ENCODE measurements around the gene PTPRCAP.
"Not testable (repeated sequence)": the region's sequence is repeated elsewhere in the genome, so short reads cannot be mapped to it uniquely, and the experiment has no call there.

Gene PTPRCAP, protein sequence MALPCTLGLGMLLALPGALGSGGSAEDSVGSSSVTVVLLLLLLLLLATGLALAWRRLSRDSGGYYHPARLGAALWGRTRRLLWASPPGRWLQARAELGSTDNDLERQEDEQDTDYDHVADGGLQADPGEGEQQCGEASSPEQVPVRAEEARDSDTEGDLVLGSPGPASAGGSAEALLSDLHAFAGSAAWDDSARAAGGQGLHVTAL

DNA sequence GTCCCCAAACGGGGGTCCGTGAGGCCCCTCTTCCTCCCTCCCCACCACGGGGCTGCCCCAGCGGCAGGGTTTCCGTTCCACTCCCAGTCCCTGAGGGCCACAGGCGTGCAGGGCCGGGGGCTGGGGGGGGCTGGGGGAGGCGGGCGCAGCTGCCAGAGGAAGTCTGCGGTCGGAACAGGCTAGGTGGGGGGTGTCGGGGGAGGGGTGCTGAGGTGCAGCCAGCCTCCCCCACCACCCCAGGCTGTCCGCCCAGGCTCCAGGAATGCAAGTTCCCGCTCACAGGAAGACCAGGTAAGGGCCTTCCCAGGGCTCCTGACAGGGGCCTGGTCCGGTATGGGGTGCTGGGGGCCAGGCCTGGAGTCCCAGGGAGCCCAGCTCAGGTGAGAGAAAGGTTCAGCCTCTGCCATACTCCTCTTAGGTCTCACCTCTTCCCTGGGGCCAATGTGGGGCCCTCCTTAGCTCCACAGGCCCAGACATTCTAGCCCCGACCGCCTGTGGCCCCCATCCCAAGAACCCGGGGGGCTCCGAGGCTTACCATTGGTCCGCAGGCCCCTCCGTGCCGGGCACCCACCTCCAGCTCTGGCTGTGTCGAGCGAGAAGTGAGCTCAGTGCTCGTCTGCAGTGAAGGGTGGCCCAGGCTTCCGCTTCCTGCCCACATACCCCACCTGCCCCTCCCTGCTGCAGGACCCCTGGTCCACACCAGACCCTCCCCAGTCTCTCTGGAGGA is at the start of gene PTPRCAP:
Gene PTPRCAP, minus strand, starts transcription at position 601 of the 727 bp plus-strand sequence. Its CDS starts 63 bp downstream, at position 538.
- FAIRE-seq (no peak), DNase-seq (ENCODE audit: insufficient read length, low spot score) (no peak)

DNA sequence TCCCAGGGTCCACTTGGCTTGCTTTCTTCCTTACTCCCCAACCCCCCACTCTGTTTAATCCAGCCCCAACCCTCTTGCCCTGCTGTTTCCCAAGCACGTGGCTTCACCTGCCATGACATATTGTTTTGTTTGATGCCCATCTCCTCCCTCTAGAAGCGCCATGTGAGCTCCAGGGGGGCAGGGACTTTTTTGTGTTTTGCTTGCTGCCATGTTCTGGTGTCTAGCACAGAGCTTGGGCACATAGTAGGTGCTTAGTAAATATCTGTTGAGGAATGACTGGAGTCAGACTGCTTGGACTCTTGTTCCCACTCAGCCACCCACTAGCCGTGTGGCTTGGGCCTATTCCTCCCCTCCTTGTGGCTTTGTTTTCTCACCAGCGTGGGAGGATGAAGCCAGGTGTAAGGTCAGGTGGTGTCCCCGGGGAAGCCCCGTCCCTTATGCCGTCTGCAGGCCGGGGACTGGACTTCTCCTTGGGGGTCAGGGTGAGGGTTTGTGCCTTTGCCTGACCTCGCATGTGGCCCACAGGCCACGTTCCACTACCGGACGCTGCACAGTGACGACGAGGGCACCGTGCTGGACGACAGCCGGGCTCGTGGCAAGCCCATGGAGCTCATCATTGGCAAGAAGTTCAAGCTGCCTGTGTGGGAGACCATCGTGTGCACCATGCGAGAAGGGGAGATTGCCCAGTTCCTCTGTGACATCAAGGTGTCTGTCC is 49.2 kb upstream of the PTPRCAP start:
- FAIRE-seq = no peak
- no peak for DNase-seq (ENCODE audit: insufficient read length, low spot score)

DNA sequence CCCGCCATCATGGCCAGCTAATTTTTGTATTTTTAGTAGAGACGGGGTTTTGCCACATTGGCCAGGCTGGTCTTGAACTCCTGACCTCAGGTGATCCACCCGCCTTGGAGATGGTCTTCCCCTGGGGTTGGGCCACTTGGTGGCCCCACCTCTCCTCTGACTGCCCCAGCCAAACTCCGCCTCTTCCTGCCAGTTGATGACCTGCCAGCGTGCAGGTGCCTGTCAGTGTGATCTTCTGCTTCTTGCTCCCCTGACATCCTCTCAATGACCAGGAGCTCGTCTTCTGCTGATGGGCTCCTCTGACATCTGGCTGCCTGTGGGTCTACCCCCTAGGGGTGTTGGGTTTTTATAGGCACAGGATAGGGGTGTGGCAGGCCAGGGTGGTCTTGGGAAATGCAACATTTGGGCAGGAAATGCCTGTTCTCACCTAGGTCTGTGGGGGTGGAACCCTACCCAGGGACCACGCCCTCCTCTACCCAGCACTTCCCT is 48.4 kb upstream of the PTPRCAP start:
- not testable (repeated sequence) for DNase-seq (ENCODE audit: insufficient read length, low spot score); FAIRE-seq

DNA sequence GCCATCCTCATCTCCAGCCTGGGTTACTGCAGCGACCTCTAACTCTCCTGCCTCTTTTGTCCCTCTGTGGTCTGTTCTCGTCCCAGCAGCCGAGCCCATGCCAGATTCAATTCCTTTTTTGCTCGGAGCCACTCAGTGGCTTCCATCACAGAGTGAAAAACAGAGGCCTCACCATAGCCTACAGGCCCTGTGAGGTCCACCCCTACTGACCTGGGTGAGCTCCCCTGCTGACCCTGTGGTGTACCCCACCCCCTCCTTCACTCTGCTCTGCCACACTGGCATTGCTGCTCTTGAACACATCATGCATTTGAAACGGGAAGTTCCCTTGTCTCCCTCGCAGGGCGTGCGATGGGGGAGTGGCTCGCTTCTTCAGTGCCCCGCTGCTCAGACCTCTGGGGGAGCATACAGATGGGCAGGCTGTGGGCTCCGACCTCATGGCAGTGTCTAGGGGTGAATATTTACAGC is 47.4 kb upstream of the PTPRCAP start:
- FAIRE-seq = no peak
- DNase-seq (ENCODE audit: insufficient read length, low spot score) = no peak

DNA sequence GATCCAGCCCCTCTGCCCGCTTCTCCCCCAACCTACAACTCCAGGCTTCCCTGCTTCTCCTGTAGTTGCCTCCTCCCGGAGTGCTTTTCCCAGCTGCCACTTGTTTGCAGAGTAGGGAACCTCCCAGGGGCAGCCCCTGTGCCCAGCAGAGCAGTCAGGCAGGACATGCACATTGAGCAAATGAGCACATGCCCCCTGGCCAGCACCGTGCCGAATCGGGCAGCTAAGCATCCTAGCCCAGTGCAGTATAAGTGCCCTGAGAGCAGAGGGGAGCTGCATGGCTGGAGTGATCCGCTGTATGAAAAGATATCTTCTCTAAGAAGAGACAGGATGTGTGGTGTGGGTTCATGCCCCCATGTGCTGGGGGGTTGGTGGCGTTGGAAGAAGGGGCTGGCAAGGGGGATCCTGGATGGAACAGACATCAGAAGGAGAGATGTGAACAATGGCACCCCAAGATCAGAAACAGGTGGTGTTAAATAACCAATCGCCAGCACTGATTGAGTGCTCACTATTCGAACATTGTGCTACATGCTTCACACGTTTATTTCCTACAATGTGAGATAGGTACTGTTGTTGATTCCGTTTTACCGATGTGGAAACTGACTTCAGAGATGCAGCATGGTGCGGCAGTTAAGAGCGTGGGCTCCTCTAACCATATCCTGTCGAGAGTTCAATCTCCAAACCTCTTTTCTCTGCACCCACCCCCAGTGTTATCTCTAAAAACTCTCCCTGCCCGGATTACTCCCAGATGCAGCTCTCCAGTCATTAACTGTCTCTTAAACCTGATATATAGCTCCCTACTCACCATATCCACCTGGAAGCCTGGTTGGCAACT is 46.6 kb upstream of the PTPRCAP start:
- FAIRE-seq (peak; percentile 69), DNase-seq (ENCODE audit: insufficient read length, low spot score) (no peak)

DNA sequence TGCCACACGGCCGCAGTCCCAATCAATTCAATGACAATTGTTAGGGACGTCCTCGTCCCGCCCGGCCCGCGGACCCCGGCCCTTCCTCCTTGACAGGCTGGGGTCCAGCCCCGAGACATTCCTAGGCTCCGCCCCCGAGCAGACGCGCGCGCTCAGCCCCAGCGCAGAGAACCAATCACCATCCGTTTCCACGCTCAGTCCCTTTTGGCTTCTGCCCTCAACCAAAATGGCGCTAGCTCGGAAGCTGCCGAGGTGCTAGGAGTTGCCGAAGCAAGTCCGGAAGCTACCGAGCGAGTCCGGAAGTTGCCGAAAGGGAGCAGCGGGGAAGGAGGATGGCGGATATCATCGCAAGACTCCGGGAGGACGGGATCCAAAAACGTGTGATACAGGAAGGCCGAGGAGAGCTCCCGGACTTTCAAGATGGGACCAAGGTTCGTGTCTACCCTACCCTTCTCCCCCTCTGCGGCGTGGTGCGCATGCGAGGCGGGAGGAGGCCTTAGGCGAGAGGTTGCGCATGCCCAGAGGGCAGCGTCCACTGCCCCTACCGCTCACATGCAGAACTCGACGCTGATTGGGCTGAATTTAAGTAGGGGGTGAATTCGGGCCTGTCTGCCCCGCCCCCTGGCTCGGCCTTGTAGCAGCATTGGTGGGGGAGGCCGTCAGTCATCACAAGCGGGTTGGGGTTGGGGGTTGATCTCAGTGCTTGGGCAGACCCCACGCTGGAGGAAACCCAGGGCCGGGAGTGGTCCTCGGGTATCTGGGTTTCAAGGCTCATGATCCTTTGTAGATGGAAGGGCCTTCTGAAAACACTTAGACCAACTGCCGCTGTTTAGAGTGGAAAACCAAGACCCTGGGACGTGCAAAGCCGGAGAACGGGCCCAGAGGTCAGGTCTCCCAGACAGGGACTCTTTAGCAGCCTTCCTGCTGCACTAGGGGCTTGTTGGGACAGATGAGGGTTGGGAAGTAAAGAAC is 45.6 kb upstream of the PTPRCAP start, which contains the start of gene AIP:
Gene AIP, plus strand, starts transcription at position 200 of the 972 bp plus-strand sequence. Its CDS starts 133 bp downstream, at position 333.
- DNase-seq (ENCODE audit: insufficient read length, low spot score) (peak; percentile 100), FAIRE-seq (peak; percentile 96)

DNA sequence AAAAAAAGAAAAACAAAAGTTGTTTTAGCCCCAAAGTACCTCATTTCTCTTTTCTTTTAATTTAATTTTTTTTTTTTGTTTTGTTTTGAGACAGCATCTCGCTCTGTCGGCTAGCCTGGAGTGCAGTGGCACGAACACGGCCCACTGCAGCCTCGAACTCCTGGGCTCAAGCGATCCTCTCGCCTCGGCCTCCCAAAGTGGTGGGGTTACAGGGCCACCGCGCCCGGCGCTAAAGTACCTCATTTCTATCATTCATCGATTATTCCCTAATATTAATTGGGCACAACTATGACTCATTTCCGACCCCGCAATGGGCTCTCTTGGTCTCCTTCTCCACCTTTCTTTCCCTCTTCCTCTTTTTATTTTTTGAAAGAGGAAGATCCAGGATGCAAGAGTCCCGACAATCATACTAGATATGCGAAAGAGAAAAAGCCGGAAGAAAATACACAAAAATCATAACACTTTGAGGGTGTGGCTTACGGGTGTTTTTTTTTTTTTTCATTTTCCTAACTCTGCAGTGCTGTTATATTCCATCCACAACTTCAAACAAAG is 44.9 kb upstream of the PTPRCAP start:
- no peak for DNase-seq (ENCODE audit: insufficient read length, low spot score)

DNA sequence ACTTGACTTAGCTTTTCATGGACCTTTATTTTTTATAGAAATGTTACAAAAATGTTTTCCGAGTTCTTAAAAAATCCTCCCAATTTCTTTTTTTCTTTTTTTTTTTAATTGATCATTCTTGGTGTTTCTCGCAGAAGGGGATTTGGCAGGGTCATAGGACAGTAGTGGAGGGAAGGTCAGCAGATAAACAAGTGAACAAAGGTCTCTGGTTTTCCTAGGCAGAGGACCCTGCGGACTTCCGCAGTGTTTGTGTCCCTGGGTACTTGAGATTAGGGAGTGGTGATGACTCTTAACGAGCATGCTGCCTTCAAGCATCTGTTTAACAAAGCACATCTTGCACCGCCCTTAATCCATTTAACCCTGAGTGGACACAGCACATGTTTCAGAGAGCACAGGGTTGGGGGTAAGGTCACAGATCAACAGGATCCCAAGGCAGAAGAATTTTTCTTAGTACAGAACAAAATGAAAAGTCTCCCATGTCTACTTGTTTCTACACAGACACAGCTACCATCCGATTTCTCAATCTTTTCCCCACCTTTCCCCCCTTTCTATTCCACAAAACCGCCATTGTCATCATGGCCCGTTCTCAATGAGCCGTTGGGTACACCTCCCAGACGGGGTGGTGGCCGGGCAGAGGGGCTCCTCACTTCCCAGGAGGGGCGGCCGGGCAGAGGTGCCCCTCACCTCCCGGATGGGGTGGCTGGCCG is 40.0 kb upstream of the PTPRCAP start:
- not testable (repeated sequence) for FAIRE-seq; DNase-seq (ENCODE audit: insufficient read length, low spot score)

More for the DNA sequence above, 44.9 kb upstream of the PTPRCAP start:
- FAIRE-seq = no peak

DNA sequence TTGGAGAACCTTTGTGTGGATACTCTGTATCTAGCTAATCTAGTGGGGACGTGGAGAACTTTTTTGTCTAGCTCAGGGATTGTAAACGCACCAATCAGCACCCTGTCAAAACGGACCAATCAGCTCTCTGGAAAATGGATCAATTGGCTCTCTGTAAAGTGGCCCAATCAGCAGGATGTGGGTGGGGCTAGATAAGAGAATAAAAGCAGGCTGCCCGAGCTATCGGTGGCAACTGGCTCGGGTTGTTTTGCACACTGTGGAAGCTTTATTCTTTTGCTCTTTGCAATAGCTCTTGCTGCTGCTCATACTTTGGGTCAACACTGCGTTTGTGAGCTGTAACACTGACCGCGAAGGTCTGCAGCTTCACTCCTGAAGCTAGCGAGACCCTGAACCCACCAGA is 39.2 kb upstream of the PTPRCAP start:
- FAIRE-seq; DNase-seq (ENCODE audit: insufficient read length, low spot score): not testable (repeated sequence)

DNA sequence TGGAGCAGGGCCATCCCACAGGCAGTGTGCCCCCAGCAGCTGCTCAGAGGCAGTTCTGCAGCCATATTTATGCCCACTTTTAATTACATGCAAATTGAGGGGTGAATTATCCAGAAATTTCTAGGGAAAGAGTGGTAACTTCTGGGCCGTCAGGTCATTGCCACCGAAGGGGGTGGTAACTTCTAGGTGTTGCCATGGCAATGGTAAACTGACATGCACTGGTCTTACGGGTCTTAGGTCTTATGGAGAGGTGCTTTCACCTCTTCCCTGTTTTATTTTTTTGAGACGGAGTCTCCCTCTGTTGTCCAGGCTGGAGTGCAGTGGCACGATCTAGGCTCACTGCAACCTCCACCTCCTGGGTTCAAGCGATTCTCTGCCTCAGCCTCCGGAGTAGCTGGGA is 35.4 kb upstream of the PTPRCAP start:
- FAIRE-seq = no peak
- no peak for DNase-seq (ENCODE audit: insufficient read length, low spot score)

DNA sequence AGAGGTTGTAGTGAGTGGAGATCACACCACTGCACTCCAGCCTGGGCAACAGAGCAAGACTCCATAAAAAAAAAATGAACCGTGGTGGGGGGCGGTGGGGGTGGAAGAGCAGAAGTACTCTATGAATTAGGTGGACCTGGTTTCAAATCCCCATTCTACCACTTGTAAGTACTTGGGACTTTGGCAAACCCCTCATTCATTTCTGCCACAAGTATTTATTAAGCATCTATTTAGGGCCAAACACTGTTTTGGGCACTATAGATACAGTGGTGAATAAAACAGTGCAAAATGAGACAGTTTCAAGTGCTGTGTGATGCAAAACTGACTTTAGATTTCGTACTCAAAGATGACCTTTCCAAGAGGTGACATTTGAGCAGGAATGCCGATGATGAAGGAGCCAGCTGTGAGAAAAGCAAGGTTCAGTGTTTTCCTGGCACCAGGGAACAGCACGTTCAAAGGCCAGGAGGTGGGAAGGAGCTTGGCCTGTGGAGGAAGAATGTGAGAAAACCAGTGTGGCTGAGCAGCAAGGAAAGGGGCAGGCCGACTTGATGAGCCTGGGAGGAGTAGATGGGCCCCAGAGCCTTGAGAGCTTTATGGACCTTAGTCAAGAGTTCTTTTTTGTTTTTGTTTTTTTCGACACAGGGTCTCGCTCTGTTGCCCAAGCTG is 33.0 kb upstream of the PTPRCAP start:
- FAIRE-seq (no peak), DNase-seq (ENCODE audit: insufficient read length, low spot score) (no peak)

DNA sequence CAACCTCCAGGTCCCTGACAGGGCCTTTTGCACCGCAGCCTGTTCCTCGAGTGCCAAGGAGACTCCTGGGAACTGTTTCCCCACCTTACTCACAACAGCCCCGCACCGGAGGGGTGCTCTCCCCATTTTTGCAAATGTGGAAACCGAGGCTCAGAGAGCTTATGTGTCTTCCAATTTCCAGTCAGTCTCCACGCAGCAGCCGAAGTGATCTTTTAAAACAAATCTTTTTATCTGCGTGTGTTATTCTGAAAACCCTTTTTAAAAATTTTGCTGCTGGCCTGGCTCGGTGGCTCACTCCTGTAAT is 32.0 kb upstream of the PTPRCAP start:
- no peak for DNase-seq (ENCODE audit: insufficient read length, low spot score)

DNA sequence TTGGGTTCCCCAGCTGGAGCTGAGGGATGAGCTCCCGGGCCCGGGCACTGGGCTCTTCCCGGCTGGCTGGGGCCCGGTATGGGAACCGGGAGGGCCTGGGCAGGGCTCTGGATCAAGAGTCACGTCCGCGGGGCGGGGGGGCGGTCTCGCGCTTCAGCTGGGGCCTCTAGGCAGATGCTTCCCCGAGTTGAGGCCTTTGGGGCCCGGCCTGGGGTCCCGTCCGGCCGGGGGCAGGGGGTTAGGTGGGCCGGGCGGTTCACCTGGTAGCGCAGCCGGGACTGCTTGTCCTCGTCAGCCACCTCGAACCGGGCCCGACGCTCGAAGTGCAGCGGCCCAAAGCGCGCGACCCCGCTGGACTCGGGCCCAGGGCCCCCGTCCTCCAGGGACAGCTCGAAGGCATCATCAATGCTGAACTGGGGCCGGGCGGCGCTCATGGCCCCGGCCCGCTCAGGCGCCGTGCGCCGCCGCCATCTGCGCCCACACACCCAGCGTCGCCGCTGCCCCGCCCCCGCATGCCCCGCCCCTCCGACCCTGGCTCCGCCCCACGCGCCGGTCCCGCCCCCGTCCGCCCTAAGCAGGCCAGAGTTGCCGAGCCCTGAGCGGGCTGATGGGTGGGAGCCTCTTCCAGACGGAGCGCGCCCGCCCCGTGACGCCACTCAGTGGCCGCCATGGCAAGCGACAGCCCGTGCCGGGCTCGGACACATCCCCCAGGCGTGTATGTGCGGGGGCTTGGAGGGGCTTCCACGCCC is 31.5 kb upstream of the PTPRCAP start, which contains the start of gene TMEM134:
Gene TMEM134, minus strand, starts transcription at position 493 of the 749 bp plus-strand sequence. Its CDS starts 59 bp downstream, at position 434.
- FAIRE-seq (peak; percentile 96), DNase-seq (ENCODE audit: insufficient read length, low spot score) (peak; percentile 98)

More for the DNA sequence above, 32.0 kb upstream of the PTPRCAP start:
- no peak for FAIRE-seq

DNA sequence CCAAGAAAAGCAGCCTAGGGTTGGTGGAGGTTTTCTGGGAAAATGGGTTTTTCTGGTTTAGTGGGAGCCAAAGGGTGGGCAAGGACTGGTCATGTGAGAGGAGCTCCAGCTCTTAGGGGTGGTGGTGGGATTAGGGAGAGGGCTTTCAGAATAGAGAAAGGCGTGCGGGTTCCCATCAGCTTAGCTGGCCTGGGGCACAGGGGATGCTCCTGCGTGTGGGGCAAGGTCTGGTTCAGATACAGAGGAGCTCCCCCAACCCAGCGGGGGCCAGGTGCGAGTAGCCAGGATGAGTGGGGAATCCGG is 30.9 kb upstream of the PTPRCAP start:
- DNase-seq (ENCODE audit: insufficient read length, low spot score) (no peak), FAIRE-seq (no peak)

DNA sequence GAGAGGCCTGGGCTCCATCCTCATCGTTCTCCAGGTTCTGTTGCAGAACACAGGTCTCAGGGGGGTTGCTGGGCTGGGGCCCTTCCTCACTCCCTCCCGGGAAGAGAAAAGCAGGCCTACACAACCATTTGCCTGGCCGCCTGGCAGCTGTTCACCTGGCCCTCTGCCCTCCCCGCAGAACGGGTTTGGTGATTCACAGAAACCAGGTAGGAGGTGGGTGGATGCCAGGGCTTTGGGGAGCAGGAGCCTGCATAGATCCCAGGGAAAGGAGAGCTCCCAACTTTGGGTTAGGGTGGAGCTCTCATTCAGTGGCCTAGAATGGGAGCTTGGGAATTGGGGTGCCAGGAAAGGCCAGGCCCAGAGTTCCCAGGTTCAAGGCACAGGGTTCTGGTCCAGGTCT is 30.6 kb upstream of the PTPRCAP start:
- no peak for DNase-seq (ENCODE audit: insufficient read length, low spot score)
- FAIRE-seq = no peak

DNA sequence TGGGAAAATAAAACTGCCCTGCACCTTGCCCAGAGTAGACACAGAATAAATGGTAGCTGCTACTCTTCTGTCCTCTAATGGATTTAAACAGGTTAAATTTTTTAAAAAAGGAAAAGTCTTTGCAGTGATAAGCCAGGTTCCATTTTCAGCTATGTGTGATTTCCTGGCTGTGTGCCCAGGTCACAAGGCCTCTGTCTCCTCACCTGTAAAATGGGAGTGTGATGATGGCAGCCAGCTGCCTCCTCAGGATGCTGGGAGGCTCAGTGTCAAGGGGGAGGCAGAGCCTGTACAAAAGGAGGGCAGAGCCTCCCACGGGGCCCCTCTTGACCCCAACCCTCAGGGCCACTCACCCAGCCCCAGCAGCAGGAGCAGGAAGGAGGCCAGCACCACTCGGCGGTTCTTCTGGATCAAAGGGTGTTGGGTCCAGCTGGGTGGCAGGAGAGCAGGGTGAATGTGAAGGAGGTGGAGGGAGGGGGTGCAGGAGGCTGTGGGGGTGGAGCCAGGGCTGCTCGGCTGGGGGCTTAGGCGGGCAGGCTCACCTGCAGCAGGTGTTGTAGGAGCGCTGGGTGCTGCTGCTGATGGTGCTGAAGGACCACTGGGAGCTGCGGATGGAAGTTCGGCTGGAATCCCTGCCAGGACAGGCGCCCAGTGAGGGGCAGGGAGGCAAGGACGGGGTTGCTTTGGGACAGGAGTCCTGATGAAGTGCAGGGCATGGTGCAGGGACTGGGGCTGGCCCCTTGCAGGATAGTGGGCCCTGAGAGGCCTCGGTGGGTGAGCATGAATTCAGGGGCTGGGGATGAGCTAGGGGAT is 29.7 kb upstream of the PTPRCAP start:
- DNase-seq (ENCODE audit: insufficient read length, low spot score) (no peak), FAIRE-seq (no peak)
